Thyroid gland (tissue), 4 donors: ENCODE results near the gene DNER.

Source experiments
- POLR2A ChIP-seq, 2 donors: fragments of 450-650 bp; IDR thresholded peaks; one replicate each; pipeline ENCODE4 v1.6.1; 2017; ENCODE audit warnings: antibody characterized with exemption in 2 of 2, mild to moderate bottlenecking in 2 of 2, moderate library complexity in 1 of 2
- TF ChIP-seq, protein P1 (sequence below), 6 experiments: fragments of 200-600 bp in 3 of 6; fragments of 450-650 bp in 3 of 6; sonication (generic) in 3 of 6; IDR thresholded peaks; one replicate each; pipeline ENCODE4 v1.5.1; 2016 to 2019; ENCODE audit warnings: antibody characterized with exemption in 6 of 6, mild to moderate bottlenecking in 2 of 6, inconsistent platforms in 1 of 6, moderate library complexity in 1 of 6

DNA sequence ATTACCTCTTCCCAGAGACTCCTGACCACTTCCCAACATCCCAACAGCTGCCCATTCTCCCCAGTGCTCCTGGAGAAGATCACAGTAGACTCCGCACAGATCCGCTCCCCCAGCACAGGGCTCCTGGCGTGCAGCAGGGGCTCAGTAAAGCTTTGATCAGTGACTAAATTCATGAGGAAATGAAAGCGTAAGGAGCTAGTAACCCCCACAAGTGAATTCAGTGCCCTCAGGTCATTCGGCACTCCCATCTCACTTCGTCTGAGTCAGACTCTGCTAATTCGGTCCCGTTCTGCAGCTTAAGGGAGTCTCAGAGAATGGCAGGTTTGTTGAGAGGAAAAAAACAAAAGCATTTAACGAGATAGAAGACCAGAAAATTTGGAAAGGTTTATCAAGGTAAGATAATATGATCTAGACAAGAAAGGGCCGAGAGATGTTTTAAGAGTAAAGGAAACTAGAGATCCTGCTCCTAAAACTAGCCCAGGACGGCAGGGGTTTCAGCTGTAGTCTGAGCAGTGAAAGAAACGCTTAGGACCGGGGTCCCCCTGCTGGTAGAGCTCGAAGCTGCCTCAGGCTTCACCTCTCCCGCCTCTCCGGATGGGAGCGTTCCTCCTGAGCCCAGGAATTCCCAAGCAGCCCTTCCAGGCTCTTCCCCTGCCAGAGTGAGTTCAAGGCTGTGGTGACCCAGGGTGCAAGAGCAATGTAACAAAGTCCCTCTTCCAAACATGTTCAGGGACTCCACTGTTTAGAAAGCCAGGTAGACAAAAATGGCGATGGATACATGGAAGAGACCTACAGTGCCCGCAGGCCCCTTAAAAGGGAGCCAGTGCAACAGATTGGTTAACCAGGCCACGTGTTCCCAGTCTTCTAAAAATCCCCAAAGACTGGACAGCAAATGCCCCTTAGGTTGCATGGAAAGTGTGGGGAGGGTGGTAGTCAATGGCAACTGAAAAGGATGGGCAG is 127.3 kb downstream of the DNER start:
- no peak for TF ChIP-seq POLR2A (IDR thresholded peaks at IDR 0.05)
- TF ChIP-seq, protein P1, sequence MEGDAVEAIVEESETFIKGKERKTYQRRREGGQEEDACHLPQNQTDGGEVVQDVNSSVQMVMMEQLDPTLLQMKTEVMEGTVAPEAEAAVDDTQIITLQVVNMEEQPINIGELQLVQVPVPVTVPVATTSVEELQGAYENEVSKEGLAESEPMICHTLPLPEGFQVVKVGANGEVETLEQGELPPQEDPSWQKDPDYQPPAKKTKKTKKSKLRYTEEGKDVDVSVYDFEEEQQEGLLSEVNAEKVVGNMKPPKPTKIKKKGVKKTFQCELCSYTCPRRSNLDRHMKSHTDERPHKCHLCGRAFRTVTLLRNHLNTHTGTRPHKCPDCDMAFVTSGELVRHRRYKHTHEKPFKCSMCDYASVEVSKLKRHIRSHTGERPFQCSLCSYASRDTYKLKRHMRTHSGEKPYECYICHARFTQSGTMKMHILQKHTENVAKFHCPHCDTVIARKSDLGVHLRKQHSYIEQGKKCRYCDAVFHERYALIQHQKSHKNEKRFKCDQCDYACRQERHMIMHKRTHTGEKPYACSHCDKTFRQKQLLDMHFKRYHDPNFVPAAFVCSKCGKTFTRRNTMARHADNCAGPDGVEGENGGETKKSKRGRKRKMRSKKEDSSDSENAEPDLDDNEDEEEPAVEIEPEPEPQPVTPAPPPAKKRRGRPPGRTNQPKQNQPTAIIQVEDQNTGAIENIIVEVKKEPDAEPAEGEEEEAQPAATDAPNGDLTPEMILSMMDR (IDR thresholded peaks at IDR 0.05) = peak; percentile 63 to 86 (median 78)
